T-helper 1 cell (primary cell): ENCODE measurements around the gene HSPB9.

Source experiments
- DNase-seq, 5 donors: peaks; one replicate each; pipeline ENCODE4 v3.0.0-alpha.2; 2012 to 2020
- total RNA-seq, 4 donors: gene quantifications; one replicate each; lab custom pipeline; 2026; lab: John Stamatoyannopoulos, UW

Gene HSPB9
- 0 to 0.08 (median 0) reads per million in 4 donors for total RNA-seq

GRCh38 chr17:42122371-42123303, at the start of gene HSPB9:
HSPB9 (plus strand) TSS chr17:42122804; CDS start chr17:42122851, 47 bp downstream.
- DNase-seq: no peak

- DNase-seq: no peak
Observed at GRCh38 chr17:42075789-42076188, 46.8 kb upstream of the HSPB9 start.

DNA sequence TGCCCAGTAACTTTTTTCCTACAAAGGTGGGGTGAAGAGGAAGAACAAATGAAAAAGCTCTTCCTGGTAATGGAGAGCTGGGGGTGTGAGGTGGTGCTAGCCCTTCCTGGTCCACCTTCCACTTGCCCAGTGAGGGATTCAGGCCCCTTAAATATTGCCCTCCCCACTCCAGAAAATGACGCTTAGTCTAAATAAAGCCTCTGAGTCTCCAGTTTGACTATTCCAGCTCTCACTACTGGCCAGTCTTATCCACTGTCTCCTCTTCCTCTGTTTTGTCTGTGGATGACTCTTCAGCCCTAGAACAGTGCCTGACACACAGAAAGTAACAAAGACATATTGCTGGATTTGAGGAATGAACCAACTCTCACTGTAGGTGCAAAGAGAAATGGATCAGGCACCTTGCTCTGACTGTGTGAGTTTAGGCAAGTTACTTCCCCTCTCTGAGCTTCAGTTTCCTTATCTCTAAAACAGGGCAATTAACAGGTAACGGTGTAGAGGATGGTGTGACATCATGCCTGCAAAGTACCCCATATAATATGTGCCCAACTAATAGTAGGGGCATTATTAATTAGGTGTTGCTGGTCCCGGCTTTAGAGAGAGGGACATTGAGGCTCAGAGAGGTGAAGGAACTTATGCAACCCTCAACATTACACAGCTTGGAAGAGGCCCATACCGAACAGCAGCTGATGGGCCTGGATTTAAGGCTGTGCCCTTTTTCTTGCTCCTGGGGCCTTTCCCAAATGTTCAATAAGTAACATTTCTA, 45.6 kb upstream of the HSPB9 start:
- no peak for DNase-seq

- no peak for DNase-seq
Observed at GRCh38 chr17:42077755-42078154, 44.8 kb upstream of the HSPB9 start.

DNA sequence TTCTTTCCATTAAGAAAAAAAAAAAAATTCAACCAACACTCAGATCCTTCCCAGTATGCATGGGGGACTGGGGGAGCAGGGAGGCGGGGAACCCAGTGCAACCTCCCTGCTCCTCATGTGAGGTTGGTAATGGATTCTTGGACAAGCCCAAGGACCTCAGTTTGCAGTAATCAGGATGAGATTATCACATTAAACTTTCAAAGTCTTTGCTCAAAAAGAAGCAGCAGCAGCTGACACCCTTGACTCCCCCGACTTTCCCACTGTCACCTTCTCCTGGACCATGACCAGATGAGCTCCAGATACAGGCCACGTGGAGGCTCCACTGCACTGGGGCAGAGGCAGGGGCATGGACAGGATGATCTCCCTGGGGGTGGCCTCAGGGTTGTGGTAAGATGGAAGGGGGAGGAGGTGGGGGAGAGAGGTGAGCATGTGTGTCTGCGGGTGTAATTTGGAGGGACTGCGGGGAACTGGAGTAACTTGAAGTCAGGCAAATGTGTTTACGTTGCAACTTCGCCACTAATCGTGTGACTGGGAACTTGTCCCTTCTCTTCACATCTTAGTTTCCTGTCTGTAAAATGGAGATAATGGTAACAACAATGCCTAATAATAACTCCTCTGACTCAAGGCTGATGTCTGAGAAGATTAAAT, 44.1 kb upstream of the HSPB9 start:
- no peak for DNase-seq

GRCh38 chr17:42079541-42079940, 43.1 kb upstream of the HSPB9 start:
- DNase-seq: no peak

- DNase-seq: no peak
Observed at GRCh38 chr17:42081516-42082129, 41.0 kb upstream of the HSPB9 start.

DNA sequence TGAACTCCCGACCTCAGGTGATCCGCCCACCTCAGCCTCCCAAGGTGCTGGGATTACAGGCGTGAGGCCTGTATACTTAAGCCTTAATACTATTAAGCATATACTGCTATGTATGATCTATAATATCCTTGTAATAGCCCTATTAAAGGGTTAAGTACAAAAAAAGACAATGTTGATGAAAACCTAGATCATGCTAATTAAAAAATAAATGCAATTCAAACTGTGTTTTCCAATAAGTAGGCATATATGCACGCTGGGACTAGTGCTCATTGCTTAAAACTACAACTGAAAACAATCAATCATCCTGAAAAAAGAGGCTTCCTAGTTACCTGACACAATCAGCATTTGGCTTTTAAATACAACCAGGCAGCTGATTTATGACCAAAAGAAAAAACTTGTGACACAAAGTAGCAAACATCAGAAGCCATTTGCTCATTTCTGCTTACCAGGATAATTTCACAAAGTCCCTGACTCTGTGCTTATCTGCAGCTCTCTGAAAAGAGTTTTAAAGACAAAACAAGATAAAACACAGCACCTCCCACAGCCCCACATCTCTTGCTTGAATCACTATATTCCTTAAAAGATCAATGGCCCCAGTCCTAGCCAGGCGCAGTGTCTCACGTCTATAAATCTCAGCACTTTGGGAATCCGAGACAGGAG, 35.4 kb upstream of the HSPB9 start:
- no peak for DNase-seq

DNA sequence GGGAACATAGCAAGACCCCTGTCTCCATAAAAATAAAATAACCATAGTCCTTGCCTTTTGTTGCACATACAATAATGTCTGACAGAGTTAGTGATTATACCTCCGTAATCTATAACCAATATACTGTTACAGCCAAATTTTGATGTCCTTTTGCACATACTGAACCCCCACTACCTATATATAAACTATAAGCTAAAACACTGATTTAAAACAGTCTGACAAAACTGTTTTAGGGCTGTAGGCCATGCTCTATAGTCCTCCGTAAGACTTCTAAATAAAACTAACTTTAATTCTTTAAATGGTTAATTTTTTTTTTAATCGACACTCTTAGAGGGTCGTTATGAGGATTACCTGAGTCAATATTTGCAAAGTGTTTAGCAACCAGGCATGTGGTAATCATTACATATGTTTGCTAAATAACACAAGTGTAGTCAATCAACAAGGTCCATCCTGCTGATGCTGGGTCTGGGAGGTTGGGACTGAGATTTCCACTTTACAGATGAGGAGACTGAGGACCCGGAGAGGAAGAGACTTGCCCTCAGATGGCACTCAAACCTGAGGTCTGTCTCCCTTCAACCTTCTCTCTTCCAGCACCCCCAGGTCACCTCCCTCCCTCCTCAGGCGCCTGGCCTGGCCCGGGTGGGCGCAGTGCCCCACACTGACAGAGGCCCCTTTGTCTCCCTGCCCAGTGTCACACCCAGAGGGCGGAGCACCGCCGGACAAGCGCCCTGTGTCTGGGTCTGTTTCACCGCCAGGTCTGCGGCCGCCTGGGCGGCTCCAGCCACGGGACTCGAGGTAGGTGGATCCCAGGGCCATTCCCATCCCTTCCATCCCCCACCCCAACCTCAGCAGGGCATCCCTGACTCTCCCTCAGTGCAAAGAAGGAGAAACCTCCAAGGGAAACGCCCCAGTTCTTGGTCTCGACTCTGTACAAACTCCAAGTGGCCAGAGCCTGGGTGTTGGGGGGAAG, 34.6 kb upstream of the HSPB9 start:
- no peak for DNase-seq

- DNase-seq: no peak
Observed at GRCh38 chr17:42088736-42089135, 33.9 kb upstream of the HSPB9 start.

- no peak for DNase-seq
Observed at GRCh38 chr17:42090964-42091790, 31.4 kb upstream of the HSPB9 start.

DNA sequence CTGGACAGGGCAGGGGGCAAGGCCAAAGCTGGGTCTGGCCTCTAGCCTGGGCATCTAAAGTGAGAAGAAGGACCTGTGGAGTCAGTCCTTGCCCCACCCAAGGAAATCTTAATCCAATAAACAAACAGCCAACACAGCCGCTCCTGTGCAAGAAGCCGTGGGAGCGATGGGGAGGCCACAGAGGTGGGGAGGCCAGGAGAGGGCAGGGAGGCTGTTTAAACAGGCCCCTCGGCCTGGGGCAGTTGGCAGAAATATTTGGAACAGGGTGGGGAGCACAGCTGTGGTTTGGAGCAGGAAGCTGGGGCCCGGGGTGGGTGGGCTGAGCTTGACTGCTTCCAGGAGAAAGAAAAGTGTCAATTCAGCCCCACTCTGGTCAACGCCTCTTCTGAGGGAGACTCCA, 29.7 kb upstream of the HSPB9 start:
- DNase-seq: no peak

DNA sequence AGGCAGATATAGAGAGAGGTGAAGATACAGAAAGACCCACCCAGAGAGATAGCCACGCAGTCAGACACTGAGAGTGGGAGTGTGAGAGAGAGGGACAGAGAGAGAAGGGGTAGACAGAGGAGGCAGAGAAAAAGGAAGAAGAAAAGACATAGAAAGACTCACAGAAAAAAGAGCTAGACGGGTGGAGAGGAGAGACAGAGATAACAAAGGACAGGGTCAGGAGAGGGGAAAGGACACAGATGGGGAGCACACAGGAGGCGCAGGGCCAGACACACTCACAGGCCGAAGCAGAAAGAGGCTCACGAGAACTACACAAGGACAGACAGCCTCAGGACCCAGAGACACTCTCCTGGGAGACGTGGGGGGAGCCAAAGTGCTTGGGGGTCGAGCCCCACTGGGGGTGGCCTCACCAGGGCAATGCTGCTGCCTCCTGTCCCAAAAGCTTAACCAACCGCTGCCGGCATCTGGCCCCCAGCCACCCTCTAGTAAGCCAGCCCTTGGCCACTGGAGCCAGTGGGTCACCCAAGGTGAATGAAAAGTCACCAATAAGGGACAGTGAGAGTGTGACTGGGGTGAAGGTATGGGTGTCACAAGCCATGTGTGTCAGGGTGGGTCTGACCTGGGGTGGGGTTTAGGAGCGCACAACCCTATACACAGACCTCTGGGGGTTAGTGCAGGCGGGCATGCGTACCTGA, 28.1 kb upstream of the HSPB9 start:
- no peak for DNase-seq

- DNase-seq: no peak
Observed at GRCh38 chr17:42096360-42097111, 26.1 kb upstream of the HSPB9 start.

DNA sequence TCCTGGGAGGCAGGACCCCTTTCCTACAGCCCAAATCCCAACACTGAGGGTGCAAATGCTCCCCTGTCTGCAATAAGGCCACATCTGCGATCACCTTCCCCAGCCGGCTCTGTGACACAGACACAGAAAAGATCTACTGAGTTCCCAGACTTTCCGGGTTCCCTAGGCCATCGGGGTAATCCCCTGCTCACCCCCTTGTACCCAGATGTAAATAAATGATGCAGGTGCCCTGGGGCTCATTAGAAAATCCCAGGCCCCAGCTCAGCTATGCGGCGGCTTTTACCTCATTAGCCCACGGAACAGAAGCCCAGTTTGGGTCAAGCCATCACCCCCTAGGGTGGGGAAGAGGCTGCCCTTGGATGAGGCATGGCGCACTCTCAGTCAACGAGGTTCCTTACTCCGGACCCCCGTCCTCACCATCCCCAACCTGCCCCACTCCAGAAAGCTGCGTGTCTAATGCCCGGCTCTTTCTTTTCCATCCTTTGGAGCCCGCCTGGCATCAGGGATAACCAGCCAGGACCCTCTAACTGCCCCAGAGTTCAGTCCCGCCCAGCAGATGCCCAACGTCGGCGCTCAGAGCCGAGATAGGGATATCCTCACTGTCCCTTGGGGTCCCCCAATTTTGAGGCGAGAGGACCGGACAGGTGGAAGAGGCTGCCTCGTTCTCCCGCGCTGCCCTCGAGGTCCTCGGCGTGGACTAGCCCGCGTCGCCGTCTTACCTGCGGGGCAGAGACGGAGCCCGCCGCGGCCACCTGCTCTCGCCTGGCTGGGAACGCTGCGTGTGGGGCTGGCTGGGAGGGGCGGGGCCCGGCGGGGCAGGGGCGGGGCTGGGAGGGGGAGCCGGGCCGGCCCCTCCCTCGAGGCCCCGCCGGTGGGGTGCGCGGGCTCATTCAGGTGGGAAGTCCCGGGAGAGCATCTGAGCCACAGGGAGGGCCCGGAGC, 24.6 kb upstream of the HSPB9 start, which contains the start of gene ZNF385C:
Gene ZNF385C (minus strand): TSS at position 783 of the 941 bp plus-strand sequence. CDS start 35,417 bp downstream, outside the sequence.
- peak in 3 of 5 donors; percentile 41 to 55 (median 46) for DNase-seq

GRCh38 chr17:42098730-42099399, 23.7 kb upstream of the HSPB9 start:
- no peak for DNase-seq
